Heart right ventricle (tissue), 16 donors: ENCODE measurements around the gene DAGLA. TPM values are rescaled to one million over a fixed set of nuclear protein-coding genes. Genes with fewer than 3 reads are reported as not detected.

Experiments
- ATAC-seq, 8 donors: fragments of 200-7000 bp; cut with Tn5 transposase; one replicate each; pipeline ENCODE4 v1.9.1; 2020; ENCODE audit warnings: mild to moderate bottlenecking in 8 of 8, moderate library complexity in 8 of 8, moderate number of reproducible peaks in 1 of 8
- DNase-seq, 2 donors: peaks; one replicate each; pipeline ENCODE4 v3.0.0-alpha.2; 2020
- H3K27ac ChIP-seq, 10 donors: fragments of 200-600 bp; sonication (generic) in 2 of 10; one replicate each; pipeline versions ENCODE4 v1.5.0 to v1.8.0; 2020 to 2022; ENCODE audit warnings: mild to moderate bottlenecking in 3 of 10
- H3K27me3 ChIP-seq, 7 donors: fragments of 200-600 bp; one replicate each; pipeline ENCODE4 v1.8.0; 2021 to 2022; ENCODE audit warnings: mild to moderate bottlenecking in 2 of 7
- H3K36me3 ChIP-seq, 9 donors: fragments of 200-600 bp; sonication (generic) in 1 of 9; one replicate each; pipeline versions ENCODE4 v1.5.0 to v1.8.0; 2020 to 2022; ENCODE audit warnings: mild to moderate bottlenecking in 2 of 9
- H3K4me1 ChIP-seq, 9 donors: fragments of 200-600 bp; sonication (generic) in 1 of 9; one replicate each; pipeline versions ENCODE4 v1.5.0 to v1.8.0; 2020 to 2022; ENCODE audit warnings: mild to moderate bottlenecking in 4 of 9
- H3K4me3 ChIP-seq, 10 donors: fragments of 200-600 bp; sonication (generic) in 2 of 10; one replicate each; pipeline versions ENCODE4 v1.5.0 to v1.8.0; 2020 to 2022; ENCODE audit warnings: mild to moderate bottlenecking in 7 of 10, moderate library complexity in 2 of 10
- H3K9me3 ChIP-seq, 11 donors: fragments of 200-600 bp in 10 of 11; sonication (generic) in 2 of 11; one replicate each; pipeline versions ENCODE4 v1.5.0 to v1.8.0; 2013 to 2022; ENCODE audit warnings: mild to moderate bottlenecking in 2 of 11, control low read depth in 1 of 11, moderate library complexity in 1 of 11
- WGBS, 2 donors: extraction: QIAGEN DNeasy Blood & Tissue Kit; methylation state at CpG; one replicate each; pipeline ENCODE4 v1.1.7; 2013; ENCODE audit warnings: inconsistent platforms in 1 of 2; 5-methylcytosine and 5-hydroxymethylcytosine counted together
- intact Hi-C, 10 donors: fragments of 100-400 bp; cut with DNase I; formaldehyde crosslinking; loops; one replicate each; pipeline versions ENCODE4 v1.11.1 to v1.14.2; 2022
- polyA plus RNA-seq, 2 donors: library from polyadenylated mRNA; stranded (reverse); fragments of 200-250 nt; gene quantifications; one replicate each; pipeline ENCODE4 v1.2.3, GENCODE V29; 2013
- total RNA-seq, 10 donors: library from RNA; stranded (reverse); fragmentation: NEBNext Ultra II Directional in 3 of 10; extraction: Animal tissue kit (Norgen Biotek cat#: 25700) in 3 of 10; gene quantifications; one replicate each; pipeline versions ENCODE4 v1.2.1 to v1.2.4, GENCODE V29; 2021 to 2023
- TF ChIP-seq, protein P1 (sequence below), 9 donors: fragments of 200-600 bp; sonication (generic) in 2 of 9; IDR thresholded peaks; one replicate each; pipeline versions ENCODE4 v1.5.0 to v1.8.0; 2021 to 2022; ENCODE audit warnings: antibody characterized with exemption in 9 of 9, mild to moderate bottlenecking in 5 of 9, moderate library complexity in 1 of 9
- donor health status: Arrhythmogenic right ventricular cardiomyopathy.
- donor health status: ischemic (EF 13 %, LVEDD 7.1; RV severe dilation, severe dysfunction).
- donor health status: healthy with polysubstance abuse.
- donor health status: DM: no; HTN: yes; CAD: no.
- donor health status: DM: no; HTN: no; CAD: no.
- donor health status: ischemic (EF 25% LVEDD 6.9; RV normal size, moderate dysfunction).
- donor health status: ischemic (EF 25% LVEDD 5.7; RV mildly dilated, moderate dysfunction).
- donor health status: healthy.
- donor health status: DM: yes; HTN: yes; CAD: no.
- donor health status: Ischemic cardiomyopathy.
- donor health status: ischemic (EF 35%, LVEDD 5.7; RV mildly dilated, moderate dysfunction).
- donor health status: nonischemic (EF 11% LVEDD 7.7; RV severe dilation, severe dysfunction).
- donor health status: DM: yes; HTN: yes; CAD: no.
- donor health status: PGD.
- donor health status: ischemic (EF 29% LVEDD 5.4; RV normal size, mild dysfunction).
- donor health status: nonischemic (EF 23%, LVEDD 6.1; RV moderate dilation, normal function).

DAGLA gene
- total and polyA plus RNA-seq, 12 donors = 1.5 to 5.0 (median 3.2) TPM

GRCh38 chr11:61757213-61757862, 77.1 kb downstream of the DAGLA start:
- no peak for ATAC-seq
- no peaks in the 10 kb centered on the region for H3K9me3 ChIP-seq
- TF ChIP-seq, protein P1, sequence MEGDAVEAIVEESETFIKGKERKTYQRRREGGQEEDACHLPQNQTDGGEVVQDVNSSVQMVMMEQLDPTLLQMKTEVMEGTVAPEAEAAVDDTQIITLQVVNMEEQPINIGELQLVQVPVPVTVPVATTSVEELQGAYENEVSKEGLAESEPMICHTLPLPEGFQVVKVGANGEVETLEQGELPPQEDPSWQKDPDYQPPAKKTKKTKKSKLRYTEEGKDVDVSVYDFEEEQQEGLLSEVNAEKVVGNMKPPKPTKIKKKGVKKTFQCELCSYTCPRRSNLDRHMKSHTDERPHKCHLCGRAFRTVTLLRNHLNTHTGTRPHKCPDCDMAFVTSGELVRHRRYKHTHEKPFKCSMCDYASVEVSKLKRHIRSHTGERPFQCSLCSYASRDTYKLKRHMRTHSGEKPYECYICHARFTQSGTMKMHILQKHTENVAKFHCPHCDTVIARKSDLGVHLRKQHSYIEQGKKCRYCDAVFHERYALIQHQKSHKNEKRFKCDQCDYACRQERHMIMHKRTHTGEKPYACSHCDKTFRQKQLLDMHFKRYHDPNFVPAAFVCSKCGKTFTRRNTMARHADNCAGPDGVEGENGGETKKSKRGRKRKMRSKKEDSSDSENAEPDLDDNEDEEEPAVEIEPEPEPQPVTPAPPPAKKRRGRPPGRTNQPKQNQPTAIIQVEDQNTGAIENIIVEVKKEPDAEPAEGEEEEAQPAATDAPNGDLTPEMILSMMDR (IDR thresholded peaks at IDR 0.05) = no peak
- no peaks in the 10 kb centered on the region for H3K36me3 ChIP-seq
- H3K4me1 ChIP-seq = peaks cover 0 to 15% (median 4%) of the 10 kb centered on the region in 9 donors
- no peak for DNase-seq
- no peak overlapping the region for H3K27ac ChIP-seq
- no peak overlapping the region for H3K4me3 ChIP-seq
- intact Hi-C loops = no loop called here
- WGBS, 2 donors = 89 to 90% methylated on average over 15 of the region's 15 CpGs
- H3K27me3 ChIP-seq = peaks cover 0 to 16% (median 8%) of the 10 kb centered on the region in 7 donors

- H3K4me1 ChIP-seq = peaks cover 0 to 10% (median 0%) of the 10 kb centered on the region in 9 donors
- no peaks in the 10 kb centered on the region for H3K9me3 ChIP-seq
- TF ChIP-seq, protein P1 (IDR thresholded peaks at IDR 0.05) = no peak
- intact Hi-C loops = no loop called here
- no peak overlapping the region for H3K4me3 ChIP-seq
- ATAC-seq (no peak), DNase-seq (no peak)
- H3K27ac ChIP-seq = no peak overlapping the region
- 70 to 80% methylated on average over 13 of the region's 13 CpGs for WGBS, 2 donors
- no peaks in the 10 kb centered on the region for H3K36me3 ChIP-seq
- H3K27me3 ChIP-seq = peaks cover 0 to 21% (median 3%) of the 10 kb centered on the region in 7 donors
Observed at GRCh38 chr11:61760946-61761345, 80.8 kb downstream of the DAGLA start.

DNA sequence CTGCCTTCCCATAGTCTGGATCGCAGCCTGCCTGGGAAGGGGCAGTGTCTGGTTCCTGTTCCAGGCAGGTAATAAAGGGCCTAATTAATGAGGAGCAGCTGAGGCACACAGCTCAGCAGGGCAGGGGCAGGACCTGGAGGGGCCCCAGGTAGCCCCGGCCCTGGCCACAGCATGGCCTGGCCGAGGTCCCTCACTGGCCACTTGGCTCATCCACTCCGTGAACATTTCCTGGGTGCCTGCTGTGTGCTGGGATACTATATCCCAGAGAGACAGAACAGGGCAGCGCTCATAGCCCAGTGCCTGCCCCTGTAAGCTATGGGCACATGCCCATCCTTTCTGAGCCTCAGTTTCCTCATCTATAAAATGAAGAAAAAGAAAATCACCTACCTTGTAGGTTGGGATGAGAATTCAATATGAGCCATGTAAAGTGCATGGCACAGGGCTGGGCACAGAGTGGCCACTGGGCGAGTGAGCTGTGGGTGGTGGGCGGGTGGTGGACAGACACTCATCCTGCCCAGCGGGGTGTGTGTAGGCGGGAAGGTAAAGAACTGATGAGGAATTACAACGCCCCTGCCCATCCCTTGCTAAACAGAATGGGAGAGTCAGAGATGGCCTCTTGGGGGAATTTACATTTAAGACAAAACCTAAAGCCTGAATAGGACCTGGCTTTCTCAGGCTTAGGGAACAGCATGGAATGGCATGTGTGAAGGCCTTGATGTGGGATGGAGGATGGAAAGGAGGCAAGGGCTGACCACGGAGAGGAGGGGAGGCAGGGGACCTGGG, 81.4 kb downstream of the DAGLA start:
- H3K4me1 ChIP-seq = peaks cover 0 to 3% (median 0%) of the 10 kb centered on the region in 9 donors
- TF ChIP-seq, protein P1 (IDR thresholded peaks at IDR 0.05) = no peak
- no peak overlapping the region for H3K4me3 ChIP-seq
- no peak overlapping the region for H3K27ac ChIP-seq
- H3K27me3 ChIP-seq = peaks cover 0 to 21% (median 3%) of the 10 kb centered on the region in 7 donors
- ATAC-seq = no peak
- 81 to 86% methylated on average over 11 of the region's 11 CpGs for WGBS, 2 donors
- no peaks in the 10 kb centered on the region for H3K36me3 ChIP-seq
- DNase-seq = no peak
- no peaks in the 10 kb centered on the region for H3K9me3 ChIP-seq
- intact Hi-C loops = no loop called here

DNA sequence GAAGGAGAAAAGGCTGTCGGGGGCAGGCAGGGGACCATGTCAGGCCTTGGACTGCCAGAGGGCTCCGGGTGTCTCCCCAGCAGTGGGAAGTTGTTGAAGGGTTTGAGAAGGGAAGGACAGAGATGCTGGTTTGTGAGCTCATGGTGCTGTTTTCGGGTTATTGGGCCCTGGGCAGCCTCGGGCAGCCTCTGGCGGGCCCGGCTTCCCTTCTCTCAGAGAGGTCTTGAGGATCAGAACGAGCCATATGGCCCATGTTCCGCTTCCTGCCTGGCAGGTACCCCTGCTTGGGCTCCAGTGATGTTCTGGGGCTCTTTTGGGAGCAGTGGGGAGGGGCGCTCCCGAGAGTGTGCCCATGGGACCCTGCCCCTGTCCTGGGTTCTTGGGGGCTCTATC, 82.0 kb downstream of the DAGLA start:
- Histone ChIP-seq H3K27me3 (peaks cover 0 to 21% (median 3%) of the 10 kb centered on the region in 7 donors), H3K4me3 (no peak overlapping the region), H3K36me3 (no peaks in the 10 kb centered on the region), H3K9me3 (no peaks in the 10 kb centered on the region), H3K4me1 (no peaks in the 10 kb centered on the region), H3K27ac (no peak overlapping the region)
- ATAC-seq (no peak), DNase-seq (no peak)
- TF ChIP-seq, protein P1 (IDR thresholded peaks at IDR 0.05) = no peak
- 67 to 68% methylated on average over 10 of the region's 10 CpGs for WGBS, 2 donors
- intact Hi-C loops = no loop called here
